Measurements from ENCODE around the gene ACSM4. TPM values are rescaled to one million over a fixed set of nuclear protein-coding genes. Genes with fewer than 3 reads are reported as not detected.
"Not testable (repeated sequence)": the region's sequence is repeated elsewhere in the genome, so short reads cannot be mapped to it uniquely, and the experiment has no call there.

ACSM4 gene
- total RNA-seq, 2 donors from 2014 or later: not detected

- Histone ChIP-seq H3K36me3 (no peaks in the 10 kb centered on the region), H3K27me3 (replicated peaks; ENCODE audit: insufficient read depth) (no peaks in the 10 kb centered on the region), H3K27ac (no peak overlapping the region), H3K4me1 (ENCODE audit: control insufficient read depth in 1 of 2, low read depth in 2 of 2) (no peaks in the 10 kb centered on the region), H3K9me3 (no peaks in the 10 kb centered on the region), H3K4me3 (no peak overlapping the region)
- TF ChIP-seq CTCF (IDR thresholded peaks at IDR 0.05): no peak
- ATAC-seq (ENCODE audit: insufficient number of reproducible peaks, low FRiP score, low read depth): no peak
- DNase-seq (ENCODE audit: low spot score): no peak
These were observed 20.3 kb downstream of the ACSM4 start for GRCh38 chr12:7324176-7324575.

- no peaks in the 10 kb centered on the region for H3K9me3 ChIP-seq
- no peak overlapping the region for H3K27ac ChIP-seq
- no peak for TF ChIP-seq CTCF (IDR thresholded peaks at IDR 0.05)
- no peaks in the 10 kb centered on the region for H3K4me1 ChIP-seq (ENCODE audit: control insufficient read depth in 1 of 2, low read depth in 2 of 2)
- no peak overlapping the region for H3K4me3 ChIP-seq
- H3K36me3 ChIP-seq: no peaks in the 10 kb centered on the region
- no peaks in the 10 kb centered on the region for H3K27me3 ChIP-seq (replicated peaks; ENCODE audit: insufficient read depth)
- DNase-seq (ENCODE audit: low spot score): no peak
- no peak for ATAC-seq (ENCODE audit: insufficient number of reproducible peaks, low FRiP score, low read depth)
These were observed 24.0 kb downstream of the ACSM4 start for GRCh38 chr12:7327918-7328317.

- ATAC-seq (ENCODE audit: insufficient number of reproducible peaks, low FRiP score, low read depth); H3K9me3 ChIP-seq; H3K4me3 ChIP-seq; H3K36me3 ChIP-seq; DNase-seq (ENCODE audit: low spot score); H3K27ac ChIP-seq; H3K27me3 ChIP-seq (replicated peaks; ENCODE audit: insufficient read depth); H3K4me1 ChIP-seq (ENCODE audit: control insufficient read depth in 1 of 2, low read depth in 2 of 2): not testable (repeated sequence)
These were observed 33.9 kb downstream of the ACSM4 start for GRCh38 chr12:7337790-7338189.

GRCh38 chr12:7339675-7340074 is 35.8 kb downstream of the ACSM4 start:
- Histone ChIP-seq H3K27ac (no peak overlapping the region), H3K4me3 (no peak overlapping the region), H3K9me3 (no peaks in the 10 kb centered on the region), H3K36me3 (no peaks in the 10 kb centered on the region), H3K27me3 (replicated peaks; ENCODE audit: insufficient read depth) (no peaks in the 10 kb centered on the region), H3K4me1 (ENCODE audit: control insufficient read depth in 1 of 2, low read depth in 2 of 2) (no peaks in the 10 kb centered on the region)
- DNase-seq (ENCODE audit: low spot score) (no peak), ATAC-seq (ENCODE audit: insufficient number of reproducible peaks, low FRiP score, low read depth) (no peak)
- no peak for TF ChIP-seq CTCF (IDR thresholded peaks at IDR 0.05)

- Histone ChIP-seq H3K27me3 (replicated peaks; ENCODE audit: insufficient read depth) (no peaks in the 10 kb centered on the region), H3K4me3 (no peak overlapping the region), H3K9me3 (no peaks in the 10 kb centered on the region), H3K27ac (no peak overlapping the region), H3K36me3 (no peaks in the 10 kb centered on the region), H3K4me1 (ENCODE audit: control insufficient read depth in 1 of 2, low read depth in 2 of 2) (no peaks in the 10 kb centered on the region)
- TF ChIP-seq CTCF (IDR thresholded peaks at IDR 0.05): no peak
- DNase-seq (ENCODE audit: low spot score): no peak
- no peak for ATAC-seq (ENCODE audit: insufficient number of reproducible peaks, low FRiP score, low read depth)
These were observed 41.1 kb downstream of the ACSM4 start for GRCh38 chr12:7344833-7345606.

Data from thoracic aorta (tissue), 2 donors.